HUES64 (cell line): ENCODE results near the gene ADGRG3.

ENCODE experiments used
- H3K27ac ChIP-seq: 2 replicates; pipeline ENCODE4 v1.7.0; 2013; ENCODE audit warnings: low read depth, low read length, inconsistent platforms
- H3K27me3 ChIP-seq: 2 replicates; pipeline ENCODE4 v1.6.1; 2013; ENCODE audit warnings: mild to moderate bottlenecking, low read length; ENCODE audit not compliant: insufficient read depth
- H3K36me3 ChIP-seq: 2 replicates; pipeline ENCODE4 v1.6.1; 2013; ENCODE audit warnings: mild to moderate bottlenecking, low read length; ENCODE audit not compliant: insufficient read depth
- H3K4me1 ChIP-seq: 2 replicates; pipeline ENCODE4 v1.6.1; 2013; ENCODE audit warnings: mild to moderate bottlenecking, low read length, moderate library complexity; ENCODE audit not compliant: insufficient read depth
- H3K4me3 ChIP-seq: 2 replicates; pipeline ENCODE4 v1.5.1; 2013; ENCODE audit warnings: mild to moderate bottlenecking, low read length, moderate library complexity
- H3K9ac ChIP-seq: 2 replicates; pipeline ENCODE4 v1.6.1; 2013; ENCODE audit warnings: mild to moderate bottlenecking, low read depth, low read length
- H3K9me3 ChIP-seq: 2 replicates; pipeline ENCODE4 v1.6.1; 2013; ENCODE audit warnings: low read depth, low read length; ENCODE audit not compliant: insufficient read depth
- WGBS: fragments of 150-250, 120-280 bp; methylation state at CpG from one replicate; pipeline ENCODE4 v1.1.7; 2013; ENCODE audit warnings: missing lambda C conversion rate; 5-methylcytosine and 5-hydroxymethylcytosine counted together

ADGRG3 gene

DNA sequence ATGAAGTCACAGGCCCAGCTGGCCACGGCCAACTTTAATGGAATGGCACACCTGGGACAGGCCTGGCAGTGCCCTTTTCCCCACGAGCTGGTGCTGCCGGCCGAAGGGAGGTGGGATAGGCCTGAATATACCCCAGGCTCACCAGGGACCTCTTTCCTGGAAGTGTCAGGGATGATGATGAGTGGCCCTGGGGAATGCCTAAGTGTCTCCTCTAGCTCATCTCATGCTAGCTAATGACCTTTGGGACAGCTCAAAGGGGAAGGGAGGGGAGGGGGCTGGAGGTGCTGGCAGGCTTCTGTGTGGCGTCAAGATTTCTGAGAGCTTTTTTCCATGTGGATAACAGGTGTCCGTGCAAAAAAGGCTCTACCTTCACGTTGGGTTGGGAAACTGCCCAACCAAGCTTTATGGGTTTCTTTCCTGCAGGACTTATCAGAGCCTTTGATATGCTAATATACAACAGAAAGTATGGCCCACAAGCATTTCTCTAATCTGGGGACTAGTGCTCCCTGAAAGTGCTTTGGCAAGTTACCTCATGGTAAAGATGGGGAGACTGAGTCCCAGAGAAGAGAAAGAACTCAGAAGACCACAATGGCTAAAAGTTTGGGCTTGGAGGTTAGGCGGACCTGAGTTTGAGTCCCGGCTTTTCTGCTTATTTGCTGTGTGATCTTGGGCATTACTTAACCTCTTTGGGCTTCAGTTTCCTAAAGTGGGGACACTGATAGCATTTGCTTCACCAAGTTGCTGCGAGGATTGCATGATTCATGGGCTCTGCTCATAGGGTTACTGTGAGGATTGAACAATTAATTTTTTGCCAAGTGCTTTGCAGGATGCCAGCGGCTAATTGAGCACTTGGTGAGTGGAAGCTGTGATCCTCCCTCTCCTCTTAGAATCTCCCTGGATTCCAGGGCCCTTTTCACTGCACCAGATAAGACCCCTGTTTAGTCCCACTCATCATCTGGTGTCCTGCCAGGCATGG is 25.7 kb upstream of the ADGRG3 start:
- Histone ChIP-seq H3K9me3 (no peaks in the 10 kb centered on the region), H3K27ac (no peak overlapping the region), H3K4me1 (no peaks in the 10 kb centered on the region), H3K36me3 (no peaks in the 10 kb centered on the region), H3K27me3 (no peaks in the 10 kb centered on the region), H3K9ac (no peak overlapping the region), H3K4me3 (no peak overlapping the region)
- WGBS: 77% methylated on average over 11 of the region's 11 CpGs

DNA sequence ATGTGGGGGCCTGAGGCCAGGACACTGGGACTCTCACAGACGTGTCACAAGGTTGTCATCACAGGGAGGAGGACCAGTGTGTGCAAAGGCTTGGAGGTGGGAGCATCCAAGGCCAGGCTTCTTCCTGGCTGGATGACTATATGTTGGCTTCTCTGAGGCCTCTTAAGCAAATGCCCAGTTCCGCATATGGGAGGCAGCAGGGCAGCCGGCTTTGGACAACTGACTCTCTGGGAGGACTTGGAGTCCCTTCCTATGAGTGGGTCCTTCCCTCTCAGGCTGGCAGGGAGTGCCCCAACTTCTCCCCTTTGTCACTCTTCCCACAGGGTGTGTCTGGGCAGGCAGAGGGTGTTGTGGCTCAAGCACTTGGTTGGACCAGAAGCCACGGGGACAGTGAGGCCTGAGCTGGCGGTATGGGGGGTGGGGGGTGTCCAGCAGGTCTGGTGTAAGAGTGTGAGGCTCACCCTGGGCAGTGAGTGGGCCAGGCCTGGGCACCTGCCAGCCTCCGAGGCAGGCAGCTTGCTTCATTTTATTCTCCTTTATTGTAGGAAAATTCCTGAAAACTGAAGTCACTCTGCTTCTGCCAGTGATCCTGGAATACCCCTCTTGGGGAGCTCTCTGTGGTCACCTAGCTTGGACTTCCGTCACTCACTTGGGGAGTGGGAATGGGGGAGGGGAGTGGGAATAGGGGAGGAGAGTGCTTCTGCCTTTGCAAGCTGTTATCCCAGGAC is 24.8 kb upstream of the ADGRG3 start:
- Histone ChIP-seq H3K4me3 (no peak overlapping the region), H3K27me3 (no peaks in the 10 kb centered on the region), H3K9ac (no peak overlapping the region), H3K4me1 (no peaks in the 10 kb centered on the region), H3K9me3 (no peaks in the 10 kb centered on the region), H3K36me3 (no peaks in the 10 kb centered on the region), H3K27ac (no peak overlapping the region)
- 70% methylated on average over 7 of the region's 7 CpGs for WGBS

DNA sequence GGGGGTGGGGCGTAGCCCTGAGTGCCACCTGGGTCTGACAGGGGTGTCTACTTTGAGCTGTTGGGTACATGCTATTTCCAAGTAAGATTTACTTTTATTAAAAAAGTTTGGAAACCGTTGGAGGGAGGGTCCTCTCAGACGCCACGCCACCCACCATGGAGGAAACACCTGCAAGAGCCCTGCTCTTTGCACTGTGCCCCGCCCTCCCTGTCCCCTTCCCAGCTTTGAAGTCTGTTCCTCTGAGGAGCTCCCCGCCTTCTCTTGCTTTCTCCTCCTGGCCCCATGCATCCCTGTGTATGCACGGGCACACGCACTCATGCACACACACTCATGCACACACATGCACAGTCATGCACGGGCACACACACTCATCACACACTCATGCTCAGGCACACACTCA is 24.2 kb upstream of the ADGRG3 start:
- no peaks in the 10 kb centered on the region for H3K27me3 ChIP-seq
- H3K27ac ChIP-seq: no peak overlapping the region
- H3K9ac ChIP-seq: no peak overlapping the region
- 88% methylated on average over 9 of the region's 9 CpGs for WGBS
- no peaks in the 10 kb centered on the region for H3K9me3 ChIP-seq
- no peaks in the 10 kb centered on the region for H3K36me3 ChIP-seq
- no peaks in the 10 kb centered on the region for H3K4me1 ChIP-seq
- no peak overlapping the region for H3K4me3 ChIP-seq

DNA sequence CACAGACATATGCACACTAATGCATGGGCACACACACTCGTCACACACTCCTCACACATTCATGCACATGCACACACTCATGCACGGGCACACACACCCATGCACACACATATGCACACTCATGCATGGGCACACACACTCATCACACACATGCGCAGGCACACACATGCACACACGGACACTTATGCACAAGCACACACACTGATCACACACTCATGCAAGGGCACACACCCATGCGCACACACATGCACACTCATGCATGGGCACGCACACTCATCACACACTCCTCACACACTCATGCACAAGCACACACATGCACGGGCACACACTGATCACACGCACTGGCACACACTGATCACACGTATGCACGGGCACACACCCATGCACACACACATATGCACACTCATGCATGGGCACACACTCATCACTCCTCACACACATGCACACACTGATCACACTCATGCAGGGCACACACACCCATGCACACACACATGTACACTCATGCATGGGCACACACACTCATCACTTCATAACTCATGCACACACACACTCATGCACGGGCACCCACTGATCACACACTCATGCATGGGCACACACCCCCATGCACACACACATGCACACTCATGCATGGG is 23.6 kb upstream of the ADGRG3 start:
- Histone ChIP-seq H3K9ac (no peak overlapping the region), H3K36me3 (no peaks in the 10 kb centered on the region), H3K27ac (no peak overlapping the region), H3K4me1 (no peaks in the 10 kb centered on the region), H3K9me3 (no peaks in the 10 kb centered on the region), H3K4me3 (no peak overlapping the region), H3K27me3 (no peaks in the 10 kb centered on the region)
- WGBS: 91% methylated on average over 11 of the region's 11 CpGs

DNA sequence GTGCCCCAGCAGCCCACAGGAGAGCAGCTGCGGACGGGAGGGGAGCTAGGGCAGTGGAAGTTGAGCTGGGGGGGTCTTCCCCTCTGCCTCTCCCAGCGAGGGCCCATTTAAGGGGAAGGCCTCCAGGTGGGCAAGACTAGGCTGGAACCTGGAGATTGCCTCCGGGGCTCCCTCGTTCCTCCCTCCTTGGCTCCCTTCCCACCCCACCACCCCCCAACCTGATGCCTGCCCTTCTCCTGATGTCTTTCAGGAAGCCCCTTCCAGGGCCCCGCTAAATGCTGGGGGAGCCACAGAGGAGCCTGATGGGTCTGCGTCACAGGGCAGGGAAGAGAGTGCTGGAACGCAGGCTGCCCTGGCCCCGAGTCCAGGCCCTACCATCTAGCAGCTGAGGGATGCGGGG is 22.9 kb upstream of the ADGRG3 start:
- Histone ChIP-seq H3K4me1 (no peaks in the 10 kb centered on the region), H3K27ac (no peak overlapping the region), H3K36me3 (no peaks in the 10 kb centered on the region), H3K9ac (no peak overlapping the region), H3K4me3 (no peak overlapping the region), H3K27me3 (no peaks in the 10 kb centered on the region), H3K9me3 (no peaks in the 10 kb centered on the region)
- 82% methylated on average over 10 of the region's 10 CpGs for WGBS

DNA sequence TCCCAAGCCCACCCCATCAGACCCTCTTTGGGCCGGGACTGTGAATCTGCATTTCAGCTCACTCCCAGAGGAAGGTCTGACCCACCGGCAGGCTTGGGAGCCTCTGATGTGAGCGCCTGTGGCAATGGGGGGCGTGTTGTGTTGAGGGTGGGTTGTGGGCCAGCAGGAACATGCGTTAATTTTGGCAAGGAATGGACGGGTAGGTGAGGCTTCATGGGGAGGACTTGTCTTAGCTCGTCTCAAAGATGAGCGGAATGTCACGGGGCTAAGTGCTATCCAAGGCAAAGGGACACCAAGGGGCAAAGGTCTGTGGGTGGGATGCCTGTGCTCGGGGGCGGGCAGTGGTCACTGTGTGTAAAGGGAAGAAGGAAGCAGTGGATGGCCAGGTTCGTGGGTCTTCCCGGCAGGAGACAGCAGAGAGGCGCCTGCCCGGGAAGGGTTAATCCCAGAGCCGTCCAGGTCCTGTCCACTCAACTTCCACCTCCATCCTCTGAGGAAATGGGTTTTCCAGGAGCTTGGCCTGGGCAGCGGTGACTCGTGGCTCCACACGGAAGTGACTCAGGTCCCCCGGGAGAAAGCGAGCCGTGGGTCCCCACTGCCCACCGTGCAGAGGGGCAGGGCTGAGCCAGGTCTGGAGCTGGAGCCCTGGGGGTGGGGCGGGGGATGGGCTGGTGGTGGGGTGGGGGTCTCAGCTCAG is 22.3 kb upstream of the ADGRG3 start:
- Histone ChIP-seq H3K9ac (no peak overlapping the region), H3K4me1 (no peaks in the 10 kb centered on the region), H3K27ac (no peak overlapping the region), H3K9me3 (no peaks in the 10 kb centered on the region), H3K4me3 (no peak overlapping the region), H3K36me3 (no peaks in the 10 kb centered on the region), H3K27me3 (no peaks in the 10 kb centered on the region)
- WGBS: 75% methylated on average over 23 of the region's 24 CpGs

DNA sequence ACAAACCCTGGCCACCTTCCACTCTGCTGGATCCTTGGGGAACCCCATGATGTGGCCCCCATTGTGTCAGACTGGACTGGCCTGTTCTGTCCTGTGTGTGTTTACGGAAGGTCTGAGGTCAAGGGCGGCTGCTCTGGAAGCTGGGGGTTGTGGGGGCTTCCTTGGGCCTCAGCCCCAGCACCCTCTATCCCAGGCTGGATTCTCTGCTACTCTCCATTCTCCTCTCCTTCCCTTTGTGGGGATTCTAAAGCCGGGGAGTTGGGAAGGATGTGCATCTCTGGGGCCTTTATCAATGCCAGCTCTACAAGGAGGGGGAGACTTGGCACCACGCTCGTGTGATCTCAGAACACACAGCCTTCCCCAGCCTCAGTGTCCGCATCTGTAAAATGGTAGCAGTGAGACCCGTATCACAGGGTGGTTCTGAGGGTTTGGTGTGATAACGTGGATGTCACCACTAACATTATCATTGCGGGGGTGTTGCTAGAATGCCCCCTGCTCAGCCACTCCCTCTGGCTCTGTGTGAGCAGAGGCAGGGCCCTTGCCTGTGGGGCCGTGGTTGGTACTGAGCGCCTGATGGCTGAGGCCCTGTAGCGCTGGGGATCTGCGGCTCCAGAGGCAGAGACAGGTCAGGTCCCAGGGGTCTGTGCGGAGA is 21.6 kb upstream of the ADGRG3 start:
- no peak overlapping the region for H3K9ac ChIP-seq
- H3K27ac ChIP-seq: no peak overlapping the region
- WGBS: 88% methylated on average over 13 of the region's 14 CpGs
- no peak overlapping the region for H3K4me3 ChIP-seq
- H3K4me1 ChIP-seq: no peaks in the 10 kb centered on the region
- no peaks in the 10 kb centered on the region for H3K9me3 ChIP-seq
- H3K36me3 ChIP-seq: no peaks in the 10 kb centered on the region
- H3K27me3 ChIP-seq: no peaks in the 10 kb centered on the region

DNA sequence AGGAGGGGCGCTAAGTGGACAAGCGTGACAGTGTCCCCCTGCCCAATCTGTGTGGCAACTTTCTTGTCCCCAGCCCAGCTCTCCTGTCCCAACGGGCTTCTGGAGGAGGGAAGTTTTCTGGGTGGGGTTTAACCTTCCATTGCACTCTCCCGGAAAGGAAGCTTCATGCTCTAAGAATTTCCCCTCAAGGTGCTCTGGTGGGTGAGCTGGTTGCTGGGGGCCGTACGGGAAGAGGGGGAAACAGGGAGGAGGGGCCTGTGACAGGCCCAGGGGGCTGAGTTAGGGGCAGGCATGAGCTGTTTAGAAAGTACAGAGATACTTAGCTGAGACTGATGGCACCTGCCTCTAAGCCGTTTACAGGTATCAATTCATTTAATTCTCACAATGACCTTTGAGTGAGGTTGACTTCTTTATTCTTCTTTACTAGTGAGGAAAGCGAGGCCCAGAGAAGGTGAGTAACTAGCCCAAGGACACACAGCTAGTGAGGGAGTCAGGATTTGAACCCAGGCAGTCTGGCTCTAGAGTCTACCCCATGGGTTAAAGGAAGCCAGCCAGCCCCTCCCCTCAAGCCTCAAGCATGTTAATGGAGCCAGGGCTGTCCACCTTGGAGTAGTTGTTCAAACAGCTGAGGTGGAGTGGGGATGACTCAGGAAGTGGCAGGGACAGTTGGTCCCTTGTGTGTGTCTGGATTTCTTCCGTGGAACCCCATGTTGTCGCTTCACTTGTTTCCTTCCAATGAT is 20.8 kb upstream of the ADGRG3 start:
- Histone ChIP-seq H3K4me3 (no peak overlapping the region), H3K9me3 (no peaks in the 10 kb centered on the region), H3K4me1 (no peaks in the 10 kb centered on the region), H3K27me3 (no peaks in the 10 kb centered on the region), H3K36me3 (no peaks in the 10 kb centered on the region), H3K9ac (no peak overlapping the region), H3K27ac (no peak overlapping the region)
- 83% methylated on average over 10 of the region's 10 CpGs for WGBS

DNA sequence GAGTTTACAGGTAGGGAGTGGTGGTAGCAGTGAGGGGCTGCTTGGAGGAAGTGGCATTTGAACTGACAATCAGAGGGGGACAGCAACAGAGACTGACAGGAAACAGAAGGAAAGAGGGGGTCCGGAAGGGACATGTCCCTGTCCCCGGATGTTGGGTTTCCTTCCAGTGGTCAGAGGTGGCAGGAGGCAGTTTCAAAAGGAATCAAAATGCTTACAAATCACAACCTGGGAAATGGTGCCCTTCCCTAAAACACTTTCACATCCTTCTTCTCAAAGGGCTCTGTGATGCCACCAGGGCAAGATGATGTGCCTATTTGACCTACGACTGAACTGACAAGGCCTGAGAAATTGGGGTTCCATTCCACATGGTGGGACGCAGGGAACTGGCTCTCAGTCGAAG is 20.0 kb upstream of the ADGRG3 start:
- Histone ChIP-seq H3K4me1 (no peaks in the 10 kb centered on the region), H3K9ac (no peak overlapping the region), H3K36me3 (no peaks in the 10 kb centered on the region), H3K9me3 (no peaks in the 10 kb centered on the region), H3K27ac (no peak overlapping the region), H3K4me3 (no peak overlapping the region), H3K27me3 (no peaks in the 10 kb centered on the region)
- WGBS: 93% methylated on average over 5 of the region's 5 CpGs
